OCI-LY7 (cell line): ENCODE data around the gene TMEM164.

Source experiments
- EZH2phosphoT487 ChIP-seq: fragments of 200-600 bp; sonication (generic); IDR thresholded peaks from 2 replicates; pipeline ENCODE4 v1.6.1; 2018; ENCODE audit warnings: low read depth, borderline replicate concordance, mild to moderate bottlenecking, mixed run types, antibody characterized with exemption, low read length, moderate library complexity, mixed read lengths
- TF ChIP-seq, protein P1 (sequence below): fragments of 200-600 bp; sonication (generic); conservative IDR thresholded peaks from 2 replicates; pipeline ENCODE4 v1.5.1; 2014; ENCODE audit warnings: mild to moderate bottlenecking, antibody characterized with exemption, low read length, moderate library complexity, mixed read lengths

- TF ChIP-seq, protein P1, sequence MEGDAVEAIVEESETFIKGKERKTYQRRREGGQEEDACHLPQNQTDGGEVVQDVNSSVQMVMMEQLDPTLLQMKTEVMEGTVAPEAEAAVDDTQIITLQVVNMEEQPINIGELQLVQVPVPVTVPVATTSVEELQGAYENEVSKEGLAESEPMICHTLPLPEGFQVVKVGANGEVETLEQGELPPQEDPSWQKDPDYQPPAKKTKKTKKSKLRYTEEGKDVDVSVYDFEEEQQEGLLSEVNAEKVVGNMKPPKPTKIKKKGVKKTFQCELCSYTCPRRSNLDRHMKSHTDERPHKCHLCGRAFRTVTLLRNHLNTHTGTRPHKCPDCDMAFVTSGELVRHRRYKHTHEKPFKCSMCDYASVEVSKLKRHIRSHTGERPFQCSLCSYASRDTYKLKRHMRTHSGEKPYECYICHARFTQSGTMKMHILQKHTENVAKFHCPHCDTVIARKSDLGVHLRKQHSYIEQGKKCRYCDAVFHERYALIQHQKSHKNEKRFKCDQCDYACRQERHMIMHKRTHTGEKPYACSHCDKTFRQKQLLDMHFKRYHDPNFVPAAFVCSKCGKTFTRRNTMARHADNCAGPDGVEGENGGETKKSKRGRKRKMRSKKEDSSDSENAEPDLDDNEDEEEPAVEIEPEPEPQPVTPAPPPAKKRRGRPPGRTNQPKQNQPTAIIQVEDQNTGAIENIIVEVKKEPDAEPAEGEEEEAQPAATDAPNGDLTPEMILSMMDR, result no peak
- no peak for TF ChIP-seq EZH2phosphoT487
These were observed 219.8 kb downstream of the TMEM164 start for GRCh38 chrX:110222497-110223257.
